Lung (tissue), 12 donors: Measurements from ENCODE around the gene SPIRE1. TPM values are rescaled to one million over a fixed set of nuclear protein-coding genes. Genes with fewer than 3 reads are reported as not detected.

Experiments used
- ATAC-seq: fragments of 200-7000 bp; cut with Tn5 transposase; one replicate; pipeline ENCODE4 v1.9.1; 2020; ENCODE audit warnings: moderate number of reproducible peaks; ENCODE audit not compliant: insufficient read depth, low FRiP score
- DNase-seq, 3 donors: peaks; one replicate each; pipeline ENCODE4 v3.0.0-alpha.2; 2013 to 2017
- H3K27ac ChIP-seq, 2 donors: one replicate each; pipeline ENCODE4 v1.5.1; 2013; ENCODE audit warnings: mild to moderate bottlenecking in 2 of 2, moderate library complexity in 2 of 2, control low read depth in 1 of 2, inconsistent platforms in 1 of 2, low read depth in 1 of 2, low read length in 1 of 2
- H3K27me3 ChIP-seq, 3 donors: one replicate each; pipeline ENCODE4 v1.5.1; 2013; ENCODE audit warnings: low read length in 2 of 3; ENCODE audit not compliant: control insufficient read depth in 3 of 3, insufficient read depth in 3 of 3
- H3K36me3 ChIP-seq, 4 donors: one replicate each; pipeline ENCODE4 v1.5.1; 2013; ENCODE audit warnings: low read length in 4 of 4, mild to moderate bottlenecking in 1 of 4, moderate library complexity in 1 of 4; ENCODE audit not compliant: control insufficient read depth in 4 of 4, insufficient read depth in 4 of 4
- H3K4me1 ChIP-seq, 5 donors: one replicate each; pipeline ENCODE4 v1.5.1; 2013; ENCODE audit warnings: low read length in 5 of 5, mild to moderate bottlenecking in 2 of 5, moderate library complexity in 1 of 5; ENCODE audit not compliant: control insufficient read depth in 5 of 5, insufficient read depth in 5 of 5
- H3K4me3 ChIP-seq: one replicate; pipeline ENCODE4 v1.5.1; 2013; ENCODE audit warnings: mild to moderate bottlenecking, control low read depth, moderate library complexity
- H3K9ac ChIP-seq, 2 donors: one replicate each; pipeline ENCODE4 v1.5.1; 2013; ENCODE audit warnings: low read length in 2 of 2, control low read depth in 1 of 2; ENCODE audit not compliant: insufficient read depth in 1 of 2
- H3K9me3 ChIP-seq, 4 donors: one replicate each; pipeline ENCODE4 v1.5.1; 2013; ENCODE audit warnings: low read length in 3 of 4, mild to moderate bottlenecking in 1 of 4, moderate library complexity in 1 of 4; ENCODE audit not compliant: control insufficient read depth in 4 of 4, insufficient read depth in 3 of 4
- CTCF ChIP-seq: IDR thresholded peaks from 2 replicates; pipeline ENCODE4 v1.5.1; 2012; ENCODE audit warnings: mild to moderate bottlenecking; ENCODE audit errors: control extremely low read depth, extremely low read depth
- WGBS, 2 donors: extraction: QIAGEN DNeasy Blood & Tissue Kit; methylation state at CpG; one replicate each; pipeline ENCODE4 v1.1.7; 2013; 5-methylcytosine and 5-hydroxymethylcytosine counted together
- polyA plus RNA-seq, 2 donors: library from polyadenylated mRNA; stranded (reverse); fragments of 200-250 nt; gene quantifications; one replicate each; pipeline ENCODE4 v1.2.1, GENCODE V29; 2013
- total RNA-seq, 2 donors: library from RNA; depleted of rRNA in 1 of 2; stranded (reverse); fragments of >200 nt in 1 of 2; gene quantifications; one replicate each; pipeline ENCODE4 v1.2.1, GENCODE V29; 2014 to 2021
- donor health status: control.
- donor health status: control.
- donor health status: Bipolar disorder and iron deficiency.
- donor health status: healthy.
- donor health status: DM: yes; HTN: yes; CAD: no.

Gene SPIRE1
- total and polyA plus RNA-seq, 4 donors, result 8.7 to 34.0 (median 14.8) TPM

- ATAC-seq, result no peak
- Histone ChIP-seq H3K36me3 (no peaks in the 10 kb centered on the region), H3K4me3 (no peak overlapping the region), H3K27me3 (no peaks in the 10 kb centered on the region), H3K27ac (no peak overlapping the region), H3K9me3 (no peaks in the 10 kb centered on the region), H3K9ac (no peak overlapping the region), H3K4me1 (peaks cover 0 to 5% (median 0%) of the 10 kb centered on the region in 5 donors)
- 95 to 100% methylated on average over 1 of the region's 1 CpG for WGBS, 2 donors
- TF ChIP-seq CTCF, result no peak
- DNase-seq, result peak in 1 of 3 donors; percentile 22
Observed at GRCh38 chr18:12585218-12585617, 72.7 kb downstream of the SPIRE1 start.

- peak; percentile 78 for ATAC-seq
- H3K9ac ChIP-seq, result no peak overlapping the region
- H3K4me3 ChIP-seq, result no peak overlapping the region
- DNase-seq, result no peak
- no peaks in the 10 kb centered on the region for H3K9me3 ChIP-seq
- H3K27me3 ChIP-seq, result no peaks in the 10 kb centered on the region
- peaks cover 0 to 1% (median 0%) of the 10 kb centered on the region in 5 donors for H3K4me1 ChIP-seq
- no peaks in the 10 kb centered on the region for H3K36me3 ChIP-seq
- 76 to 90% methylated on average over 9 of the region's 9 CpGs for WGBS, 2 donors
- no peak for TF ChIP-seq CTCF
- H3K27ac ChIP-seq, result no peak overlapping the region
Observed at GRCh38 chr18:12580630-12581342, 77.1 kb downstream of the SPIRE1 start.

DNA sequence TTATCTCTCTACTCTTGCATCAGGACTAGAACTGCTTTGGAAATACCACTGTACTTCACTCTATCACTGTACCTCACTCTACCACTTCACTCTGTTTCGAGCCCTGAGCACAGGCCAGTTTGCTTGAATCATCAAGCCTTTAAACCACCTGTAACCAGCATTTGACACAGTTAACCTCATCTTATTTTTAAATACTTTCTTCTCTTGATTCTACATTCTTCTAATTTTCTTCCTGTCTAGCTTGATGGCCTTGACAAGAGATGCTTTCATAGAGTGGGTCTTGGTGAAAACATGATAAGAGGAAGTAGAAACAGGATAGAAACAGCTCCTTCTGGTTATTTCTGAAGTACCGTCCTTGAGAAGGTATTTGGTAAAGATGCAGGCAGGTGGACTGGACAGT is 78.1 kb downstream of the SPIRE1 start:
- no peak for TF ChIP-seq CTCF
- Histone ChIP-seq H3K9me3 (no peaks in the 10 kb centered on the region), H3K27me3 (no peaks in the 10 kb centered on the region), H3K36me3 (no peaks in the 10 kb centered on the region), H3K4me1 (peaks cover 0 to 2% (median 1%) of the 10 kb centered on the region in 5 donors), H3K4me3 (no peak overlapping the region), H3K9ac (no peak overlapping the region), H3K27ac (no peak overlapping the region)
- no peak for DNase-seq
- 37 to 69% methylated on average over 2 of the region's 2 CpGs for WGBS, 2 donors
- peak; percentile 16 for ATAC-seq
